NCI-H226 (cell line): Measurements from ENCODE around the gene EML4.

Source experiments
- DNase-seq: peaks from one replicate; pipeline ENCODE4 v3.0.0-alpha.2; 2015

Gene EML4

GRCh38 chr2:42137125-42137841 lies 31.9 kb upstream of the EML4 start:
- peak; percentile 33 for DNase-seq

DNA sequence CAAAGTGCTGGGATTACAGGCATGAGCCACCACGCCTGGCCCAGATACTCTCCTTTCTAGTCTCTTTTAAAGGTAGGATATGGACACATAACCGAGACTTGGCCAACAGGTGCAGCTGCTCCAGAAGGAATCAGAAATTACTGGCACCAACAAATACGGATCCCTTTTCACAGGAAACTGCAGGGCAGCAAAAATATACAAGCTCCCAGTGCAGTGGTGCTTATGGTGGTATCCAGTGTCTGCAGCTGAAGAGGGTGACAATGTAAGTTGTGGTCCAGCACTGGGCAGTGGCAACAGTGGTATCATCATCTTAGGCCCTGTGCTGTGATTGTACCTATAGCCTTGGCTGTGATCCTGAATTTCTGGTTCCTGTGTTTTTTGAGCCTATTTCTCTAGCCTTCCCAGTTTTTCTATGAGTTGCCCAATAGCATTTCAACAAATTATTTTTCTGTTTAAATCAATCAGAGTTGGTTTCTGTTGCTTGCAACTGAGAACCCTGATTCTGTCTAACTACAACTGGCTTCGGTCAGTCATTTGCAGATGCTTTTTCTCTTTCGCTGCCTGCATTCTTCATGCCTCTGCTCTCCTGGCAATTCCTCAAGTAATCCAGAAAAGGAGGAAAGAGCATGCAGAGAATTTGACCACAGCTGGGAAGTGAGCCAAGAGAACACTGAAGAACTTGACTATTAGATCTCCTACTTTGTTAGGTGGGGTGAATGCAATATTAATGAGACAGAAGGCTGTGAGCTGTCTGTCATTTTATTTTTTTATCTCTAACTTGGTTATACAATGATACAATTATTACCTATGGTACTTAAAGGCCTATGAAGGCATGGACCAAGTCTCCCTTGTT lies 30.8 kb upstream of the EML4 start:
- DNase-seq, result peak; percentile 97

GRCh38 chr2:42139101-42139500 lies 30.1 kb upstream of the EML4 start:
- peak; percentile 51 for DNase-seq

DNA sequence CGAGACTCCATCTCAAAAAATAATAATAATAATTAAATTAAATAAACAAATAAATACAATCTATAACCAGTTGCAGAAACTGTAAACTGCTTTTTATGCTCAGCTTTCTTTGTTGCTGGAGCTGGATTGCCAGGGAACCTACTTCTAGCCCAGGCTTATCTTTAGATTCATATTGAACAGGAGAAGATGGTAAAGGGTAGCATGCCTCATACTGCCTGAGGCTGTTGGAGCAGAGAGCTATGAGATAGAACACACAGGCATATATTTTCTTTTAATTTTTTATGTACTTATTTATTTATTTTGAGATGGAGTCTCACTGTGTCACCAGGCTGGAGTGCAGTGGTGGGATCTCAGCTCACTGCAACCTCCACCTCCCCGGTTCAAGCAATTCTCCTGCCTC lies 28.7 kb upstream of the EML4 start:
- DNase-seq, result no peak

GRCh38 chr2:42141687-42142546 lies 27.2 kb upstream of the EML4 start:
- peak; percentile 40 for DNase-seq

DNA sequence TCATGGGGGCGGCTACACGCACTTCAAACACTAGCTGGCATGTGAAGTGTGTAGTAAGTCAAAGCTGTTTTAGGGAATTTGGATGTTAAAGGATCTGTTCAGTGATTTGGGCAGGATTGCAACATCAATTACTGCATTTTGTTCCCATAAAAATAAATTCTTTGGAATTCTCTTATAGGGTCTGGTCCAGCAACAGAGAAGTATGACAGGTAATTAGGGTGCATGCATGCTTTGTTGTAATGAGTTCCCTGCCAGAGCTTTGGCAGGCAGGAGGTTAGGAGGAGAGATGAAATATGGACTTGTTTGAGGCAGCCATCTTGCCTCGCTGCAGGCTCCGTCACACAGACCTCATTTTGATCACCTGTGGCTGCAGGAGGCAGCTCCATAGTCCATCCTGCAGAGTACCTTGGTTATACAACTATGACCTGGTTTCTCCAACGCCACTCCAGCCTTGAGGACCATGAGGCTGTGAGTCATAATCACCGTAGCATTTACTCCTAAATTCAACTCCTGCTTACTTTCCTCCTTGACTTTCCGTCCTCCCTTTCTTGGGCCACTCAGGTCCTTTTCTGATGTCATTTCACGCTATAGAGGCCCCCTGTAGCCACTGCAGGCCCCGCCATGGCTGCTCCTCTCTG lies 26.5 kb upstream of the EML4 start:
- no peak for DNase-seq

- DNase-seq, result peak; percentile 45
These were observed 21.4 kb upstream of the EML4 start for GRCh38 chr2:42147641-42148274.

GRCh38 chr2:42150159-42150558 lies 19.0 kb upstream of the EML4 start:
- DNase-seq, result no peak

- DNase-seq, result no peak
These were observed 15.1 kb upstream of the EML4 start for GRCh38 chr2:42153944-42154581.

GRCh38 chr2:42156721-42157120 lies 12.4 kb upstream of the EML4 start:
- DNase-seq, result no peak

- DNase-seq, result no peak
These were observed 7.7 kb upstream of the EML4 start for GRCh38 chr2:42161444-42161843.

DNA sequence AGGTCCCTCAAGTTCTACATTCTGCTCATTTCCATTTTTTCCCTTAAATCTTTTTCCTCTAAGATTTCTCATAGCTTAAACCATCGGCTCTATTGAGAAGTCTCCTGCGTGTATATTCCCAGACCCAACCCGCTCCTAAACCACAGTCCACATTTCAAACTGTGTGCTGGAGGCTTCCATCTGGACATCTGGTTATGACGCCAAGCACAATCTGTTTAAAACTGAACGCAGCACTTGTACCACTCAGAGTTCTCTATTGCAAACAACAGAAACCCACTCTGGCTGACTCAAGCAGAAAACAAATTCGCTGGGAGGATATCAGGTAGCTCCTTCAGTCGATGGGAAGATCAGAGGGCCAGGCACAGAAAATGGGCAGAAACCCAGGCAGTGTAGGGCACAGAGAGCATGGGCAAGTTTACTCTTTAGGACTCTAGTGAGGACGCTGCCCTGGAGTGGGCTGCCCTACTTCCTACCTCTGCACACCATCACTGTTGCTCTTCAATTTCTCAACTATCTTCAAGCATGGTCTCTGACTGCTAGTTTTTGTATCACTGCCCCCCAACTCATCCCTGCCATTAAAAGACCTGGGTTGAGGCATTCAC lies 5.6 kb upstream of the EML4 start:
- DNase-seq, result no peak

- DNase-seq, result no peak
These were observed 5.1 kb upstream of the EML4 start for GRCh38 chr2:42164046-42164445.

- no peak for DNase-seq
These were observed 4.2 kb upstream of the EML4 start for GRCh38 chr2:42164971-42165370.

GRCh38 chr2:42167458-42167857 lies 1.7 kb upstream of the EML4 start:
- DNase-seq, result peak; percentile 37

- no peak for DNase-seq
These were observed 574 bp upstream of the EML4 start for GRCh38 chr2:42168459-42169099.

DNA sequence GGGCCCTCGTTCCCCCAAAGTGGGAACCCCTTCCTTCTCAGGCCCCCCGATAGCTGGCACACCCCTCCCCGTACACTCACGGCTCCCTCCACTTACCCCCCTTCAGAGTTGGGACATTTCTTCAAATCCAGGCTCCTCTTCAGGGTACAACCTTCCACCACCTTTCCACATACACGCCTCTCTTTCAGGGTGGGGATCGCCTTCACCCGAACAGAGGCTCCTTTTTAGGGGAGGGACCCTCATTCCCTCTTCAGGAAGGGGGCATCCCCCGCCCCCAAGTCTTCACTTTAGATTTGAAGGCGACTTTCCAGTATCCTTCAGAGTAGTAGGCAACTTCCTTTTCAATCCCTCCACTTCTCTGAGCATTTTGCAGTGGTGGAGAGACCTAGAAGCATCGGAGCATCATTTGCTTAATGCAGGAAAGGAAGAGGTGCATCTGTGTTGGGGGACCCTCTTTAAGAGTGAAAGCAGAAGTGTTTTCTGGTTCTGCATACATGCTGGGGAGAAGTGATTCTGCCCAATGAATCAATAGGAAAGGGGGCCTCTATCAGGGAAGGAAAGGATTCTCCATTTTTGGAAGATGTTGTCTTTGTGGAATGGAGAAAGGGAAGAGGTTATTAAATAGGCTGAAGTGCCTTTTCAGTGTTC lies 845 bp downstream of the EML4 start:
- no peak for DNase-seq

DNA sequence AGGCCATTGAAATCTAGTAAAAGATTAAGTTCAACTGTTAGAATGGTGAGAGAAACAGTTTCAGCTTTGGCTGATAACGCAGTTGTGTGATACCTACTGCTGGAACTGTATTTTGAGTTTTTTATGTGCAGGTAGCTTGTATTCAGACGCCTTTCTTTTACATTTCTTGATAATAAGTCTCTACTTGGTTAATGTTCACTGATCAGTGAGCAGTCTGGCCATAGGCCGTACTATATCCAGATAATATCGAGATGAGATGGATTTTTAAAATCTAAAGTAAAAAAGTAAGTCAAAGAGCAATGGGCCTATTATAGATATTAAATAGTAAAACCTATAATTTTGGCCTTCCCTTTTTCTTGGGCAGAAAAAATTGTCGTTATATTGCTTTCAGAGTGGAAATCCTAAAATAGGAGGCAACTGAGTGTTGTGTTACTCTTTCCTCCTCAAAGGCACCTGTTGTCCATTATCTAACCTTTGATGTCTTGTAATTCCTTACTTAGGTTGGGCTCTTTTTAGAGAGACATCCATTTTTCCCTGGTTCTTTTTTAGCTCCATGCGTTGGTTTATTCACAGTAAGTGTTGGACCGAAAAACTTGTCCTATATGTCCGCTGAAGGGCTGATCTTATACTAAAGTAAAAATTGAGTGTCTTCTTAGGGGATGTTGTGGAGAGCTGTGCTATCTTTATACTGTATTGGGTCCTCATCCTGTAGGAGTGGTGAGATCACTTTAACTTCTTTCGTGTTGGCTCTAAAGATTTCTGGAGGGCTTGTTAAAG lies 1.7 kb downstream of the EML4 start:
- DNase-seq, result no peak

GRCh38 chr2:42171396-42171980 lies 2.3 kb downstream of the EML4 start:
- DNase-seq, result no peak
